Upper lobe of right lung (tissue), 1 donor: Measurements from ENCODE around the gene TAF1A. TPM values are rescaled to one million over a fixed set of nuclear protein-coding genes. Genes with fewer than 3 reads are reported as not detected.

Source experiments
- ATAC-seq: fragments of 200-7000 bp; cut with Tn5 transposase; one replicate; pipeline ENCODE4 v1.9.1; 2020; ENCODE audit warnings: mild to moderate bottlenecking, moderate library complexity
- DNase-seq: peaks from one replicate; pipeline ENCODE4 v3.0.0-alpha.2; 2020
- H3K27ac ChIP-seq: fragments of 200-600 bp; one replicate; pipeline ENCODE4 v1.8.0; 2022
- H3K27me3 ChIP-seq: fragments of 200-600 bp; one replicate; pipeline ENCODE4 v1.8.0; 2022; ENCODE audit warnings: mild to moderate bottlenecking
- H3K36me3 ChIP-seq: fragments of 200-600 bp; one replicate; pipeline ENCODE4 v1.8.0; 2022
- H3K4me1 ChIP-seq: fragments of 200-600 bp; one replicate; pipeline ENCODE4 v1.8.0; 2022
- H3K4me3 ChIP-seq: fragments of 200-600 bp; one replicate; pipeline ENCODE4 v1.8.0; 2022; ENCODE audit warnings: mild to moderate bottlenecking
- H3K9me3 ChIP-seq: fragments of 200-600 bp; one replicate; pipeline ENCODE4 v1.8.0; 2022
- intact Hi-C: fragments of 100-400 bp; cut with DNase I; formaldehyde crosslinking; loops from one replicate; pipeline ENCODE4 v1.11.0; 2022
- total RNA-seq: library from RNA; stranded (reverse); fragmentation: NEBNext Ultra II Directional; extraction: Animal tissue kit (Norgen Biotek cat#: 25700); gene quantifications from one replicate; pipeline ENCODE4 v1.2.1, GENCODE V29; 2021
- TF ChIP-seq, protein P1 (sequence below): fragments of 200-600 bp; IDR thresholded peaks from one replicate; pipeline ENCODE4 v1.8.0; 2022; ENCODE audit warnings: antibody characterized with exemption
- donor health status: DM: no; HTN: yes; CAD: no; lungs with severe emphysema.

The TAF1A gene
- total RNA-seq, 1 donor from 2014 or later: 7.1 TPM

DNA sequence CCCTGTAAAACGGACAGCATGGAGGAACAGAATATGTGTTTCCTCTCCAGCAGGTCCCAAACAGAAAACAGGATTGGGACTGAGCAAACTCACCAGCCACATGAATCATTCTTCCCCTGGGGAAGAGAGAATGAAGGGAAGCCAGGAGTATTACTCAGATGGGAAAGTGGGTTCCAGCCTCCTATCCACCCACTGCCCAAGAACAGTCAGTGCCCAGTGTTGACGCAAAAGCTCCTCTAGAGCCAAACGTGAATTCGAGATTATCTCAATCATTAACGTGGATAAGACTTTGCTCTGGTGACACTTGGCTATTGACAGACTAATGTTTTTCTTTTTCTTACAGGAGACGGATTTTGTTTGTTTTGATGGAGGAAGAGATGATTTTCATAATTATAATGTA is 37.5 kb upstream of the TAF1A start:
- no peaks in the 10 kb centered on the region for H3K4me1 ChIP-seq
- no peak overlapping the region for H3K27ac ChIP-seq
- TF ChIP-seq, protein P1, sequence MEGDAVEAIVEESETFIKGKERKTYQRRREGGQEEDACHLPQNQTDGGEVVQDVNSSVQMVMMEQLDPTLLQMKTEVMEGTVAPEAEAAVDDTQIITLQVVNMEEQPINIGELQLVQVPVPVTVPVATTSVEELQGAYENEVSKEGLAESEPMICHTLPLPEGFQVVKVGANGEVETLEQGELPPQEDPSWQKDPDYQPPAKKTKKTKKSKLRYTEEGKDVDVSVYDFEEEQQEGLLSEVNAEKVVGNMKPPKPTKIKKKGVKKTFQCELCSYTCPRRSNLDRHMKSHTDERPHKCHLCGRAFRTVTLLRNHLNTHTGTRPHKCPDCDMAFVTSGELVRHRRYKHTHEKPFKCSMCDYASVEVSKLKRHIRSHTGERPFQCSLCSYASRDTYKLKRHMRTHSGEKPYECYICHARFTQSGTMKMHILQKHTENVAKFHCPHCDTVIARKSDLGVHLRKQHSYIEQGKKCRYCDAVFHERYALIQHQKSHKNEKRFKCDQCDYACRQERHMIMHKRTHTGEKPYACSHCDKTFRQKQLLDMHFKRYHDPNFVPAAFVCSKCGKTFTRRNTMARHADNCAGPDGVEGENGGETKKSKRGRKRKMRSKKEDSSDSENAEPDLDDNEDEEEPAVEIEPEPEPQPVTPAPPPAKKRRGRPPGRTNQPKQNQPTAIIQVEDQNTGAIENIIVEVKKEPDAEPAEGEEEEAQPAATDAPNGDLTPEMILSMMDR: no peak
- peaks cover 98% of the 10 kb centered on the region for H3K36me3 ChIP-seq
- intact Hi-C loops: no loop called here
- no peaks in the 10 kb centered on the region for H3K9me3 ChIP-seq
- ATAC-seq (no peak), DNase-seq (no peak)
- no peak overlapping the region for H3K4me3 ChIP-seq
- no peaks in the 10 kb centered on the region for H3K27me3 ChIP-seq

DNA sequence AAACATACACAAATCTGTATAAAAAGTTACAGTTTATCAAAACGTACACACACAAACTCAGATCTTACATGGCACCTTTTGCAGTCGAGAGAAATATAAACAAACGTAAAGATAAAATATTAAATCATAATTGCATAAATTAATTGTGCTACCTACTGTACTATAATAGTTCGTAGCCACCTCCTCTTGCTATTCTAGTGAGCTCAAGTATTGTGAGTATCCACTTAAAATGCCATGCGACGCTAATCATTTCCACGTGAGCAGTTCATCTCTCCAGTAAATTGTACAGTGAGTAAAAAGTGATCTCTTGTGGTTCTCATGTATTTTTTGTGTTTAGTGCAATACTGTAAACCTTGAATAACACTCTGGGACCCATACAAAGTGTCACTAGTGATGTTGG is 34.5 kb upstream of the TAF1A start:
- H3K36me3 ChIP-seq: peaks cover 69% of the 10 kb centered on the region
- no peak for DNase-seq

DNA sequence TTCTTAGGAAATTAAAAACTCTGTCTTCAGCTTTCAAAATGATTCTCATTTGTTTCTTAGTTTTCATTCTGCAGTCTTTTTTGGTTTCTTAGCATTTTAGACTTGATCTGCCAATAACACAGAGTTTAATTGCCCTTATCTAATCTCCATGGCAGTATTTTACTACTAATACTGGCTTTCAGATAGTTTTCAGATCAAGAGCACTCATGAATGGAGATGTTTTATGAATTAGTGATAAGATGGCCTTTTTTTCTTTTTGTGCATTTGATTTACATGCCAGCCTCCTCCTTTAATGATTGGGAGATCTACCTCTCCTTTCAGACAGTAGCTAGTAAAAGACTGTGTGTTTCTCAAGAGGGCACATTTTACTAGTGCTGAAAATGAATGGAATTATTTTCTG is 33.7 kb upstream of the TAF1A start:
- intact Hi-C loops: no loop called here
- Histone ChIP-seq H3K27me3 (no peaks in the 10 kb centered on the region), H3K4me3 (no peak overlapping the region), H3K36me3 (peaks cover 61% of the 10 kb centered on the region), H3K9me3 (no peaks in the 10 kb centered on the region), H3K4me1 (peaks cover 12% of the 10 kb centered on the region), H3K27ac (no peak overlapping the region)
- DNase-seq (no peak), ATAC-seq (no peak)
- TF ChIP-seq, protein P1: no peak

More for the DNA sequence above, 34.5 kb upstream of the TAF1A start:
- peaks cover 6% of the 10 kb centered on the region for H3K4me1 ChIP-seq
- H3K27me3 ChIP-seq: no peaks in the 10 kb centered on the region
- intact Hi-C loops: no loop called here
- H3K4me3 ChIP-seq: no peak overlapping the region
- H3K27ac ChIP-seq: no peak overlapping the region
- ATAC-seq: no peak
- no peaks in the 10 kb centered on the region for H3K9me3 ChIP-seq
- TF ChIP-seq, protein P1: no peak

DNA sequence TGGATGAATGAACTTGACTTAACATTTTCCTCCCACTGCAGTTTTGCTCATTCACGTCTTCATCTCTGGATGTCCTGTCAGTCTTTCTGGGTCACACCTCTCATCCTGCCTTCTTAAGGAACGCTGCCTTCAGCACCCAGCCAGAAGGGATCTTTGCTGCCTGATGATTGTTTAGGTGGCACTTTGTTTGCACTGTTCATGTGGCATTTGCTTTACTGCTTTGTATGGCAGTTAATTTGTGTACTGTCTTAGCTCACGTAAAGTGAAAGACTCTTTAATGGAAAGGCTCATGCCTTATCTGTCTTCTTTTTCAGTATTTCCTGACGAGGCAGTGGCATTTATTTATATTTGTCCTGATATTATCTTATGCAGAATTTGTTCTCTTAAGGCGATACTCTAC is 33.0 kb upstream of the TAF1A start:
- DNase-seq (no peak), ATAC-seq (no peak)
- no peak overlapping the region for H3K4me3 ChIP-seq
- H3K27me3 ChIP-seq: no peaks in the 10 kb centered on the region
- no peaks in the 10 kb centered on the region for H3K9me3 ChIP-seq
- TF ChIP-seq, protein P1: no peak
- peaks cover 12% of the 10 kb centered on the region for H3K4me1 ChIP-seq
- H3K27ac ChIP-seq: no peak overlapping the region
- H3K36me3 ChIP-seq: peaks cover 54% of the 10 kb centered on the region
- intact Hi-C loops: no loop called here

DNA sequence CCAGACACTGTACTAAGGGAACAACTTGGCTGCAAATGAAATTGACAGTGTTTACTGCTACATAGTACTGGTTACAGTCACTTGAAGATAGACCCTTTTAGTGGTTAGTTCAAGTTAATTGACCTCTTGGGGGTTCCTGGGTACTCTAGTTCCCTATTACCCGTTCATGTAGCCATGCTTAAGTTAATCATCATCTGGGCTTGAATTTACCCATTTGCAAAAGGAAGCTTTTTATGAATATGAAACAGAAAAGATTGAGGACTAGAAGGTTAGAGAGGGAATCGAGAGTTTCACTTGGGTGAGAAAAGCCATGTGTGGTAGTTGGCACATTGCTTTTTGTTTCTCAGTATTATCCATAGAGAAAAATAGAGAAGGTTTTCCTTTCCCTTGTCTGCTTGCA is 30.8 kb upstream of the TAF1A start:
- Histone ChIP-seq H3K4me1 (peaks cover 12% of the 10 kb centered on the region), H3K9me3 (no peaks in the 10 kb centered on the region), H3K4me3 (no peak overlapping the region), H3K27me3 (no peaks in the 10 kb centered on the region), H3K36me3 (peaks cover 32% of the 10 kb centered on the region), H3K27ac (no peak overlapping the region)
- TF ChIP-seq, protein P1: no peak
- ATAC-seq (no peak), DNase-seq (no peak)
- intact Hi-C loops: no loop called here
